Endothelial cell of umbilical vein (primary cell): ENCODE data around the gene ESRRA.
A peak's percentile ranks its signal among the peaks of the same experiment; 100 is the strongest.

ENCODE experiments used
- CTCF ChIP-seq, 2 donors: IDR thresholded peaks; 1 replicate in 1 of 2; 2 replicates in 1 of 2; pipeline ENCODE4 v1.5.1; 2011; ENCODE audit warnings: low read length in 2 of 2, mild to moderate bottlenecking in 2 of 2, moderate library complexity in 2 of 2, control low read depth in 1 of 2, inconsistent platforms in 1 of 2, low read depth in 1 of 2; ENCODE audit not compliant: insufficient read depth in 1 of 2; ENCODE audit errors: extremely low read depth in 1 of 2
- EZH2 ChIP-seq: IDR thresholded peaks from 2 replicates; pipeline ENCODE4 v1.6.1; 2012; ENCODE audit warnings: borderline replicate concordance, low read depth, mild to moderate bottlenecking, moderate library complexity, low read length, inconsistent platforms; ENCODE audit not compliant: severe bottlenecking
- FOS ChIP-seq: IDR thresholded peaks from 2 replicates; pipeline ENCODE4 v1.6.1; 2011; ENCODE audit warnings: mild to moderate bottlenecking, low read length, moderate library complexity, borderline replicate concordance; ENCODE audit not compliant: insufficient read depth
- POLR2A ChIP-seq: IDR thresholded peaks from 2 replicates; pipeline ENCODE4 v1.6.1; 2012; ENCODE audit warnings: low read depth, mild to moderate bottlenecking, control low read depth, low read length
- POLR2AphosphoS5 ChIP-seq: IDR thresholded peaks from 2 replicates; pipeline ENCODE4 v1.6.1; 2012; ENCODE audit warnings: low read depth, mild to moderate bottlenecking, control low read depth, low read length, moderate library complexity; ENCODE audit not compliant: insufficient read depth

GRCh38 chr11:64340671-64341335 is 35.5 kb downstream of the ESRRA start:
- no peak for TF ChIP-seq FOS
- TF ChIP-seq CTCF (IDR thresholded peaks at IDR 0.05; ENCODE audit: extremely low read depth in 1 of 2, insufficient read depth in 1 of 2, low read depth in 1 of 2, low read length in 2 of 2): peak in 1 of 2 donors; percentile 11
- peak; percentile 9 for TF ChIP-seq EZH2
- no peak for TF ChIP-seq POLR2A
- no peak for TF ChIP-seq POLR2AphosphoS5
